ENCODE results near the gene EPHA10.
A peak's percentile ranks its signal among the peaks of the same experiment; 100 is the strongest.
"Not testable (repeated sequence)": the region's sequence is repeated elsewhere in the genome, so short reads cannot be mapped to it uniquely, and the experiment has no call there.

The EPHA10 gene

GRCh38 chr1:37708471-37708870, 56.4 kb downstream of the EPHA10 start:
- DNase-seq, result no peak

DNA sequence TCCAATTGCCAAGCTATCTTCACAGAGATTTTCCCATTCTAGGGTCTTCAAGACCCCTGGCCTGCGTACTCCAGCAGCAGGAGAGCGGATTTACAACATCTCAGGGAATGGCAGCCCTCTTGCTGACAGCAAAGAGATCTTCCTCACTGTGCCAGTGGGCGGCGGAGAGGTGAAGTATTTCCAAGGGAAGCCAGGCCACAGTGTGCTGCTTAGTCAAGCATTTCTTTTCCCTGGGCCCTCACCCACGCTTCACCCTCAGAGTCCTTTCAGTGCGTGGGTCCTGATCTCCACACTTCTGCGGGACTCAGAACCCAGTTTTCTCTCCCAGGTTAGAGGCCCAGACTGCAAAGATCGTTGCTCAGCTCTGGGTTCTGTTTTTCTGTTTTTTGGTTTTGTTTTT, 59.5 kb downstream of the EPHA10 start:
- no peak for DNase-seq

GRCh38 chr1:37704966-37705365, 60.0 kb downstream of the EPHA10 start:
- no peak for DNase-seq

- no peak for DNase-seq
Measured at GRCh38 chr1:37703061-37703460, 61.9 kb downstream of the EPHA10 start.

GRCh38 chr1:37701051-37701450, 63.9 kb downstream of the EPHA10 start:
- DNase-seq, result no peak

- no peak for DNase-seq
Measured at GRCh38 chr1:37699147-37699546, 65.8 kb downstream of the EPHA10 start.

- no peak for DNase-seq
Measured at GRCh38 chr1:37697737-37698136, 67.2 kb downstream of the EPHA10 start.

DNA sequence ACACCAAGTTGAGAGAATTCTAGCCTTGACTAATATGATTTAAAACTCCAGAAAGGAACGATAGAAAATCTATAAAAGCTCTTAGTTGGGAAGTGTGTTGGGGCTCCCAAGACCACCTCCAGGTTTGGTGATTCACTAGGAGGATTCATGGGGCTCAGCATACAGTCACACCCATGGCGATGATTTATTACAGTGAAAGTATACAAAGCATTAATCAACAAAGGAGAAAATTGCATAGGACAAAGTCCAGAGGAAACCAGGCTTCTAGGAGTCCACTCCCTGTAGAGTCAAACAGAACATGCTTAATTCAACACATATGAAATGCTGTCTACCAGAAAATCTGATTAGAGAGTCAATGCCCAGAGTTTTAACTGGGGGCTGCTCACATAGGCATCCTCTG, 67.8 kb downstream of the EPHA10 start:
- no peak for DNase-seq

DNA sequence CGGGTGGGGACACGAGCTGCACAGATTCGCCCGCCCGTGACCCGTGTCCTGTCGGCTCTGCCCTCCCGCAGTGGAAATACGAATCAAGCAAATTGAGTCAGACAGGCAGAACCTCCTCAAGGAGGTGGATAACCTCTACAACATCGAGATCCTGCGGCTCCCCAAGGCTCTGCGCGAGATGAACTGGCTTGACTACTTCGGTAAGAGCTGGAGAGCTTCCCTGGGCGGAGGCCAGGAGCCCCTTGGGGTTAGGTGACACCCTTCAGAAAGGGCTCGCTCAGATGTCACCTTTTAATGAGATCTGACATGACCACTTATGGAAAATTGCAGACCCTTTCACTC, 72.1 kb downstream of the EPHA10 start:
- no peak for DNase-seq

DNA sequence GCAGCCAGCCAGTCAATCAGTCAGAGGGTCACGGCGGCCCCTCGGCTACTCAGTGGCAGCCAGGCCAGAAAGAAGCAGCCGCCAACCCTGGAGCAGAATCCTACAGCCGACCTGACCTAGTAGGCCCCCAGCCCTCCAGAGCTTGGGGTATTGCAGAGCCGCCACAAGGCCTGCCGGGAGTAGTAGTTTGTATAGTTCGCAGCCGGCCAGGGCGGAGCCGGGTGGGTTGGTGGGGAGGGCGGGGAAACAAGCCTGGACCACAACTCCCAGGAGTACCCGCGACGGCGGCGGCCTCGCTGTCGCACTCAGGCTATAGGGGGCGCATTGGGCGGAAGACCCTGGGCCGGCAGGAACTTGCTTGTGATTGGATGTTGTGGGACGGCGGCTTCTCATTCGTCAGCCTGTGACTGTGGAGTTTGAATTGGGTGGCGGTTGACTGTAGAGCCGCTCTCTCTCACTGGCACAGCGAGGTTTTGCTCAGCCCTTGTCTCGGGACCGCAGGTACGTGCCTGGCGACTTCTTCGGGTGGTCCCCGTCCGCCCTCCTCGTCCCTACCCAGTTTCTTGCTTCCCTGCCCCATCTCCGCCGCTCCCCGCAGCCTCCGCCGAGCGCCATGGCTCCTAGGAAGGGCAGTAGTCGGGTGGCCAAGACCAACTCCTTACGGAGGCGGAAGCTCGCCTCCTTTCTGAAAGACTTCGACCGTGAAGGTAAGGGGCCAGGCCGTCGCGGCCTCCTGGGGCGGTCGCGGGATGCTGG, 72.7 kb downstream of the EPHA10 start, which contains the start of gene CDCA8:
TSS of gene CDCA8 (plus strand) at position 439 of the 756 bp plus-strand sequence. CDS start at position 614, 175 bp downstream.
- peak; percentile 98 for DNase-seq

GRCh38 chr1:37691497-37692077, 73.3 kb downstream of the EPHA10 start:
- peak; percentile 26 for DNase-seq

DNA sequence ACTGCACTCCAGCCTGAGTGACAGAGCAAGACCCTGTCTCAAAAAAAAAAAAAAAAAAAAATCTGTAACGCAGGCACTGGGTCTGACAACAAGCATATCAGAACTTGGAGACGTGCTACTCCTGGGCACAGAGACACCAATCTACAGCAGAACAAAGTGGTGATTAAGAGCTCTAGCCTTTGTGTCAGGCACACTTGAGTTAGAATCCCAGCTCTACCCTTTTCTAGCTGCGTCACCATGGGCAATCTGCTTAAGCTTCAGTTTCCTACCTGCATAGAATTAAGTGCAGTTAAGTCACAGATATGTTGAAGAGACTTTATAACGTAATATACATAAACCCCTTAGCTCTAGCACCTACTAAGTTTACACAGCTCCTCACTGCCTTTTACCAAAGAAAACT, 76.0 kb downstream of the EPHA10 start:
- DNase-seq, result no peak

GRCh38 chr1:37687764-37688163, 77.2 kb downstream of the EPHA10 start:
- not testable (repeated sequence) for DNase-seq

- no peak for DNase-seq
Measured at GRCh38 chr1:37685722-37686121, 79.2 kb downstream of the EPHA10 start.

- not testable (repeated sequence) for DNase-seq
Measured at GRCh38 chr1:37684182-37684581, 80.7 kb downstream of the EPHA10 start.

DNA sequence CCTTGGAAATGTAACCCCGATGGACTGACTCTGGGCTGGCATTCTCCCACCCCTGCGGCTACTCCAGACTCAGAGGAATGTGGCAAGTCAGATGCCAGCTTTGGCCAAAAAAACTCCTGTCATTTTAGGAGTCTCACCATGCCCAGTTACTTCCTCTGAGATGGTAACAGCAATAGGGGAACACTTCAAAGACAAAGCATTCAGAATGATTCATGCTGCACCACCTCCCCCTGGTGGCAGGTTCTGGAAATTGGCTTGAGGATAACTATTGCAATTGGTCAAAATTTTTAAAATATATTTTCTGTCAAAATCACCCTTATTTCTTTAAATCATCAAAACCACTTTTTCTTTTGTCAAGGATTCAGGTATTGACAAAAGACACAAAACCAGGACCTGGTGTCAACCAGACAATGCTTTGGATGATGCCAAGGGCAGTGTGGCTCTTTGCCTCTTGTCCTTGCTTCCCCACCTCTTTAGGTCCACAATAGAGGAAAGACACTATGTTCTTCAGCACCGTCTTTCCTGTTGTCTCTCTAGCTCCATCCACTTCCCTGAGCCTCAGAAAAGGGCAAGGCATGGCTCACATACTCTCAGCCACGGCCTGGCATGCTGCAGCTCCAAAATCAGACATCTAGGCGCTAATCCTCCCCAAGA, 82.5 kb downstream of the EPHA10 start:
- DNase-seq, result peak; percentile 64

- no peak for DNase-seq
Measured at GRCh38 chr1:37680933-37681332, 84.0 kb downstream of the EPHA10 start.

GRCh38 chr1:37677808-37678207, 87.1 kb downstream of the EPHA10 start:
- no peak for DNase-seq

DNA sequence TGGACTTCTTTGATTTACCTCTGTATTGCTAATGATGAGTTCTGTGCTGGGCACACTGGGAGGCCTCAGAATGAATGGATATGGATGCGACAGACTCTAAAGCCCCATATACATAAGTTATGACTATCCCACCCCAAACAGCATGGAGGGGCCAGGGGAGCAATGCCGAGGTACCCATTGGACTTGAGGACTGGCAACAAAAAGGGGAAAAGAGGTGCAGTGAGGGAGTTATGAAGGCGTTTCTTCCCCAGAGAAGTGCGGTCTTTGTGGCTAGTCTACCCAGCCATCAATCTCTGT, 87.8 kb downstream of the EPHA10 start:
- no peak for DNase-seq

DNA sequence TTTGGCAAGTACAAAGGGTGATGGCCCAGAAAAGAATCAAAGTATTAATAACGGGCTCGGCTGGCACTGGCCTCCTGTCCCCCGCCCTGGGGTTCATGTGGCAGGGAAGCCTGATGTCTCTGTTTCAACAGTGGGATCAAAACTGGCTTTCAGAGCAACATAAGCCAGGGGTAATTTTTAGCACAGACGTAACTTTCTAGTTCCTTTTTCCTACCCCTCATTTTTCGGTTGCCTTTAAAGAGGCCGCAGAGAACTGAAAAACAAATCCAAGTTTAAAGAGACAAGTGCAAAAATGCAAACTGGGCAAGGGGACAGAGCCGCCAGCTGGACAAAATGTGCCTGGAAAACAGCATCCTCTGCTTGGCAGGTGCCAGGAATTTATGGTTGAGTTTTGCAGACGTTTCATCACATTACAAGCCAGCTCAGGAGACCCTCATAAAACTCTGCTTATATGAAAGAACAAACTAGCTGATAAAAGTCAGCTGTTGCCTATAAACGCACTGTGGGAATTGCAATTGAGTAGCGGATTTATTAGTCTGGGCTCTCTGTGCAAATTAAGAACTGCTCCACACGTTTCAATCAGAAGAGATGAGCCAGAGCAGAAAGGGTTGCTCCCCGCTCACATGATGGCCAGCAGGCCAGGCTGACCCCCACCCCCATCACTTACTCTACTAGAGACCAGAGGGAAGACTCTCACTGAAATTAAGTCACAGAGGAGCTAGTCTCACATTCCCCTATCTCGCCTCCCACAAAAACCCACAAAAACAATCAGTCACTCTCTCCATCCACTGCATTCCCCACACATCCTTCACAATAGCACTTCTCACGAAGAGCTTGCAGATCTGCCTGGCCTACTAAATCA, 88.4 kb downstream of the EPHA10 start:
- no peak for DNase-seq

GRCh38 chr1:37673920-37674319, 91.0 kb downstream of the EPHA10 start:
- DNase-seq, result no peak

DNA sequence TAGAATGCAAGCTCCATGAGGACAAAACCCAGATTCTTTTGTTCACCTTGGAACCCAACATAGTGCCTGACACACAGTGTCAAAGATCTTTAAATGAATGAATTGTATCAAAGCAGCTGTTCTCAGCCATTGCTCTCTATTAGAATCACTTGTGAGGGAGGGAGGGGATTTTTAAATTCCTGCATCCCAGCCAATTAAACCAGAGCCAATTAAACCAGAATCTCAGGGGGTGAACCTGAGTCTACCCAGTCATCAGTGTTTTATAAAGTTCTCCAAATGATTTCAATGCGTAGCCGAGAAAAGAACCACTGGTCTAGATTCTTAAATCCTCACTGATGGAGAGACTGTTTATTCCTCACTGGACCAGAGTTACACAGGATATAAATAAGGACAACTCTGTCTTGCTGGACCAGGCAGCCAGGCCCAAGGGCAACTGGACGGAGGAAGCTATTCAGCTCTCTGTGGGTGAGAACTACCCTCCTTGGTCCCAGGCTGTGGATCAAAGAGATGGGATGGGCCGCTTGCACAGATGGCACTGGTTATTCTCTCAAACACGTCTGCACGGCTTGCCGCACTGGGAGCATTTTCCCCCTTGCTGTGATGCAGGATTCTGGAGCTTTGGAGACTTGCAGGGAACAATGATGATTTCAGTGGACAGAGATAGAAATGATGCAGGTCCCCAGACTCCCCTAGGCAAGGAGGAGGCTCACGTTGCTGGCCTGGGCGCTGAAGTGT, 92.6 kb downstream of the EPHA10 start:
- DNase-seq, result no peak

- no peak for DNase-seq
Measured at GRCh38 chr1:37671261-37671660, 93.7 kb downstream of the EPHA10 start.
